Stimulated activated CD4-positive, alpha-beta T cell treated with anti-CD3 and anti-CD28 coated beads, Interleukin-1b, Interleukin-23, amount 100 ng/mL, for 24 hours (primary cell): ENCODE measurements around the gene IKZF2.

Source experiments
- DNase-seq, 4 experiments: peaks; one replicate each; pipeline ENCODE4 v3.0.0-alpha.2; 2020; ENCODE audit warnings: low read depth in 4 of 4, low spot score in 1 of 4

Gene IKZF2

GRCh38 chr2:212961255-212961654, 190.2 kb downstream of the IKZF2 start:
- no peak for DNase-seq

- no peak for DNase-seq
These were observed 191.1 kb downstream of the IKZF2 start for GRCh38 chr2:212960336-212960735.

- DNase-seq, result no peak
These were observed 191.8 kb downstream of the IKZF2 start for GRCh38 chr2:212959471-212960117.

GRCh38 chr2:212958757-212959295, 192.6 kb downstream of the IKZF2 start:
- DNase-seq, result no peak

GRCh38 chr2:212958133-212958532, 193.3 kb downstream of the IKZF2 start:
- no peak for DNase-seq

DNA sequence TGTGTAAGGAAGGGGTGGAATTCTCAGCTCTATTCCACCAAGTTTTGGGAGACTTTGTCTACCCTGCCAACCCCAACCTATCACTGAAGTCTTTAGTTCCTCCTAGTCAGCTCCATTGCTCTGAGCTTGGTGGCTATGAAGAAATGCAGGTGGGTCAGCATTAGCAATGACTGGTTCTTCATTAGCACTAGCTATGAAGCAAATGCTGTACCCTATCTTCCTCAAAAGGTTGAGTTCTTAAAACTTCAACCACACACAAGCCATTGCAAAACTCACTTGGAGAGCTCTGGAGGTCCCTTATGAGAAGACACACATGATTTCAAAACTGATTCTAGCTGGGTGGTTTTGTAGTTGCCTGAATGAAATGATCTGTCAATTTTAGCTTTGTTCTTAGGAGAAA, 193.8 kb downstream of the IKZF2 start:
- no peak for DNase-seq

GRCh38 chr2:212956665-212957607, 194.5 kb downstream of the IKZF2 start:
- no peak for DNase-seq

DNA sequence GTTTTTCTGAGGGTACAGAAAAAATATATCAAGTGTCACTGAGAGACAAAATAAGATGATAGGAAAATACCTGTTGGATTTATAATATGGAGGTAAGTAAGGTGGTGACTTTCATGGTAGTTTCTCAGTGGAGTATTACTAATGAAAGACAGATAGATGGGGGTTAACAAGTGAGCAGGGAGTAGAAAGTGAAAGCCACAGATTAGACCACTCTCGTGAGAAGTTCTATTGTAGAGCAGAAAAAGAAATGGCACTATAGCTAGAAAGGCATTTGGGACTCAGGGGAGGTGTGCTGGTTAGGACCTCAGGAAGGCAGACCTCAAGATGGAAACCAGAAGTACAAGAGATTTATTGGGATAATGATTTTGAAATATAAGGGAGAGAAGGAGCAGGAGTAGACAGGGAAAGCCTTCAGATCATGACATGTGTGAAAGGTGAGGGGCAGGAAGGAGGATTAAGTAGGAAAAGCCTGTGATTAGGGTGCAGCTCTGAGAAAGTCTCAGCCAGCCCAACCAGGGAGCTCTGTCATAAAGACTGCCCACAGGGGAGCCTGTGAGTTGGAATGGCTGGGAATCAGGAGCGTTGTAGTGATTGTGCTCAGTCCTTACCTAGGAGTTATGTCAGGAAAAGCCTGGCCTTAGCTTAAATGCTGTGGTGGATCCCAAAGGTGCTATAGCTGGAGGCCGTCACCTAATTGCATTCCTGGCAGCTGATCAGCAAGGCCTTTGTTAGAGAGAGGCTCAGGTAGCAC, 198.1 kb downstream of the IKZF2 start:
- DNase-seq, result no peak

DNA sequence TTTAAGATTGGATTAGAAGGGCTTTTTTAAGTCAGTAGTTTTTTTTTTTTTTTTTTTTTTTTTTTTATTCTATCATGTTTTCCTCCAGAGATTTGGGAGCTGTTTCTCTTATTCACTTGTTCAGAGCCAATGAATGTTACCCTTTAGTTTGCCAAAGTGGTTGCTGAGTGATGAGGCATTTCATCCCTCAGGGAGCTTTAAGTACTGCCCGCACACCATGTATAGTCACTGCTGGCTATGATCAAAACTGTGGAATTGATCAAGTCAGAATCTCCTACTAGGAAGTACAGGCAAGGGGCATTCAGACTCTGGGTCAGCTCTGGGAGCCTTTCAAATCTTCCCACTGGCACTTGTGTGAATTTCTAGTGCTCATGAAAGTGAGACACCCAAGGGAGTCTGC, 201.6 kb downstream of the IKZF2 start:
- no peak for DNase-seq
